K562 (cell line): ENCODE data around the gene TTC38. TPM values are rescaled to one million over a fixed set of nuclear protein-coding genes. Genes with fewer than 3 reads are reported as not detected.

Source experiments
- ATAC-seq: fragments of 200-7000 bp; cut with Tn5 transposase; 3 replicates; pipeline ENCODE4 v1.9.1; 2020; ENCODE audit warnings: moderate library complexity
- BruUV-seq: library from RNA; stranded (reverse); fragments of 400-500 nt; replicated peaks from 2 replicates; lab custom pipeline; 2021; lab: Mats Ljungman, UMichigan
- CTCF ChIA-PET: fragments of 300-600 bp; formaldehyde crosslinking; extraction: SDS; loops from one replicate; lab custom pipeline; 2021; ENCODE audit warnings: low intra/inter-chr PET ratio; lab: Yijun Ruan, JAX
- POLR2A ChIA-PET: fragments of 300-600, 350-650 bp; sonication (Branson Sonifier 250); formaldehyde crosslinking; extraction: SDS; loops from one replicate; lab custom pipeline; 2021; ENCODE audit warnings: antibody characterized with exemption, inconsistent platforms; lab: Yijun Ruan, JAX
- DNase-seq, 4 experiments: peaks; one replicate each; pipeline versions ENCODE4 v3.0.0 to v3.0.0-alpha.2; 2011 to 2018; ENCODE audit warnings: low spot score in 3 of 4, mixed read lengths in 3 of 4; ENCODE audit errors: extremely low read depth in 1 of 4
- FAIRE-seq: peaks from 2 replicates; lab custom pipeline; 2011; peaks lifted over from hg19 to GRCh38; lab: Jason Lieb, UNC
- H2AFZ ChIP-seq: 2 replicates; pipeline ENCODE4 v1.6.0; 2011; ENCODE audit warnings: low read depth, low read length, control low read depth, inconsistent platforms
- H3K27ac ChIP-seq: fragments of 200-600 bp; 3 replicates; pipeline ENCODE4 v1.8.0; 2011; ENCODE audit warnings: low read depth, mild to moderate bottlenecking, control low read depth, inconsistent platforms, low read length, moderate library complexity, mixed read lengths; ENCODE audit errors: extremely low read depth
- H3K27me3 ChIP-seq, 2 experiments: fragments of 300-600 bp in 1 of 2; 2 replicates in 1 of 2; 3 replicates in 1 of 2; pipeline versions ENCODE4 v1.6.0 to v1.8.0; 2011; ENCODE audit warnings: inconsistent platforms in 2 of 2, low read length in 2 of 2, mild to moderate bottlenecking in 1 of 2, mixed read lengths in 1 of 2, moderate library complexity in 1 of 2; ENCODE audit not compliant: control insufficient read depth in 2 of 2, insufficient read depth in 2 of 2
- H3K36me3 ChIP-seq: fragments of 300-600 bp; 3 replicates; pipeline ENCODE4 v1.8.0; 2011; ENCODE audit warnings: mild to moderate bottlenecking, low read length, inconsistent platforms; ENCODE audit not compliant: control insufficient read depth, insufficient read depth
- H3K4me1 ChIP-seq, 2 experiments: fragments of 200-600 bp in 1 of 2; replicated peaks in 1 of 2; 2 replicates in 1 of 2; 3 replicates in 1 of 2; pipeline versions ENCODE4 v1.5.1 to v1.8.0; 2011; ENCODE audit warnings: inconsistent platforms in 2 of 2, low read length in 2 of 2, mild to moderate bottlenecking in 1 of 2, mixed read lengths in 1 of 2, moderate library complexity in 1 of 2; ENCODE audit not compliant: control insufficient read depth in 2 of 2, insufficient read depth in 2 of 2
- H3K4me2 ChIP-seq: 2 replicates; pipeline ENCODE4 v1.6.1; 2011; ENCODE audit warnings: low read length, control low read depth, inconsistent platforms, mixed read lengths; ENCODE audit not compliant: insufficient read depth
- H3K4me3 ChIP-seq: fragments of 200-600 bp; sonication (generic), shearing (Covaris generic); 2 replicates; pipeline ENCODE4 v1.5.1; 2016; ENCODE audit warnings: control low read depth, inconsistent platforms
- H3K79me2 ChIP-seq: fragments of 200-600 bp; 3 replicates; pipeline ENCODE4 v1.8.0; 2011; ENCODE audit warnings: low read length, inconsistent platforms; ENCODE audit not compliant: control insufficient read depth, insufficient read depth
- H3K9ac ChIP-seq, 2 experiments: 2 replicates each; pipeline versions ENCODE4 v1.6.0 to v1.6.1; 2011; ENCODE audit warnings: low read depth in 2 of 2, low read length in 2 of 2, control low read depth in 1 of 2, inconsistent platforms in 1 of 2, mild to moderate bottlenecking in 1 of 2, mixed read lengths in 1 of 2; ENCODE audit not compliant: insufficient read depth in 1 of 2
- H3K9me1 ChIP-seq: one replicate; pipeline ENCODE4 v1.6.0; 2011; ENCODE audit warnings: inconsistent platforms, mild to moderate bottlenecking, low read length, moderate library complexity; ENCODE audit not compliant: control insufficient read depth, insufficient read depth
- H3K9me3 ChIP-seq: replicated peaks from 2 replicates; pipeline ENCODE4 v1.5.1; 2011; ENCODE audit warnings: low read depth, low read length, inconsistent platforms; ENCODE audit not compliant: control insufficient read depth, insufficient read depth
- H4K20me1 ChIP-seq: replicated peaks from 2 replicates; pipeline ENCODE4 v1.6.1; 2011; ENCODE audit warnings: low read length, inconsistent platforms, mixed read lengths; ENCODE audit not compliant: control insufficient read depth, insufficient read depth
- FOXK1 ChIP-seq: sonication (generic); formaldehyde crosslinking; IDR thresholded peaks from 2 replicates; pipeline ENCODE4 v1.8.0; 2022; ENCODE audit warnings: missing genetic modification reagents, mild to moderate bottlenecking, borderline replicate concordance
- FUS ChIP-seq: fragments of 200-400 bp; formaldehyde crosslinking; optimal IDR thresholded peaks from 2 replicates; pipeline ENCODE3; 2017; ENCODE audit warnings: low read depth, low read length
- JUND ChIP-seq, 2 experiments: IDR thresholded peaks; 2 replicates in 1 of 2; 3 replicates in 1 of 2; pipeline ENCODE4 v1.6.1; 2011; ENCODE audit warnings: borderline replicate concordance in 2 of 2, low read depth in 2 of 2, low read length in 2 of 2, improper control_type of control experiment in 1 of 2, missing biosample characterization in 1 of 2, missing genetic modification characterization in 1 of 2, missing genetic modification reagents in 1 of 2
- MAFG ChIP-seq: fragments of 450-650 bp; conservative IDR thresholded peaks from 2 replicates; pipeline ENCODE4 v1.6.1; 2016; ENCODE audit warnings: missing genetic modification characterization, missing compliant biosample characterization
- TOE1 ChIP-seq, 2 experiments: fragments of 450-650 bp in 1 of 2; sonication (generic) in 1 of 2; formaldehyde crosslinking in 1 of 2; IDR thresholded peaks; 2 replicates each; pipeline versions ENCODE4 v1.7.1 to v1.8.0; 2016 to 2022; ENCODE audit warnings: borderline replicate concordance in 2 of 2, mild to moderate bottlenecking in 2 of 2, antibody characterized with exemption in 1 of 2, inconsistent platforms in 1 of 2, low read depth in 1 of 2, missing genetic modification reagents in 1 of 2, moderate library complexity in 1 of 2
- ZNF785 ChIP-seq: fragments of 250-450 bp; sonication (Bioruptor Pico); IDR thresholded peaks from 2 replicates; pipeline ENCODE4 v1.4.0; 2020; ENCODE audit warnings: mild to moderate bottlenecking
- WGBS: fragments of 100-300 bp; shearing (Covaris generic); methylation state at CpG from one replicate; pipeline ENCODE4 v1.1.6; 2016; ENCODE audit warnings: low coverage, mixed read lengths; ENCODE audit not compliant: insufficient coverage; ENCODE audit errors: missing lambda C conversion rate; 5-methylcytosine and 5-hydroxymethylcytosine counted together
- in situ Hi-C: fragments of 300-500 bp; cut with MboI; formaldehyde crosslinking; loops from 4 replicates; pipeline ENCODE4 v1.15.0; 2018; ENCODE audit warnings: inconsistent platforms, mixed read lengths
- intact Hi-C: fragments of 100-400 bp; cut with micrococcal nuclease; formaldehyde crosslinking; loops from 2 replicates; pipeline ENCODE4 v1.14.2; 2022
- polyA plus RNA-seq, 8 experiments: library from polyadenylated mRNA; depleted of rRNA in 4 of 8; stranded (reverse) in 5 of 8; unstranded in 3 of 8; fragments of >200 nt; fragmentation: Nextera tagmentation in 2 of 8; fragmentation: Illumina TruSeq in 1 of 8; extraction: Ambion mirVana in 2 of 8; extraction: Trizol in 1 of 8; gene quantifications; 2 replicates each; pipeline versions ENCODE4 v1.2.1 to v1.2.3, GENCODE V29; 2011 to 2014; ENCODE audit warnings: inconsistent platforms in 1 of 8, missing spikeins in 1 of 8
- total RNA-seq, 7 experiments: library from RNA; depleted of rRNA in 6 of 7; stranded (reverse); fragments of >200 nt in 6 of 7; fragmentation: Illumina TruSeq in 2 of 7; extraction: Trizol in 2 of 7; gene quantifications; 2 replicates each; pipeline versions ENCODE4 v1.2.1 to v1.2.3, GENCODE V29; 2011 to 2021; ENCODE audit warnings: low replicate concordance in 1 of 7
- TF ChIP-seq, protein P1 (sequence below), 3 experiments: fragments of 200-800 bp in 1 of 3; fragments of 250-450 bp in 1 of 3; fragments of 450-650 bp in 1 of 3; sonication (Bioruptor Pico) in 1 of 3; sonication (Bioruptor generic) in 1 of 3; formaldehyde crosslinking in 1 of 3; IDR thresholded peaks; 2 replicates each; pipeline versions ENCODE4 v1.6.1 to v1.8.0; 2016 to 2022; ENCODE audit warnings: mild to moderate bottlenecking in 2 of 3, missing genetic modification characterization in 2 of 3, missing compliant biosample characterization in 1 of 3, moderate library complexity in 1 of 3
- TF ChIP-seq, protein P2 (sequence below): fragments of 250-450 bp; sonication (Bioruptor Pico); IDR thresholded peaks from 2 replicates; pipeline ENCODE4 v1.5.0; 2021
- TF ChIP-seq, protein P3 (sequence below), 2 experiments: fragments of 450-650 bp; IDR thresholded peaks; 2 replicates each; pipeline ENCODE4 v1.6.1; 2018; ENCODE audit warnings: mild to moderate bottlenecking in 2 of 2, low read depth in 1 of 2; ENCODE audit not compliant: partially characterized antibody in 2 of 2

Gene TTC38
- total and polyA plus RNA-seq, 9 of the 15 experiments (the other 6 are each of a cell fraction or from before 2014, with no cell fraction given) = 0.84 to 28.4 (median 18.1) TPM

DNA sequence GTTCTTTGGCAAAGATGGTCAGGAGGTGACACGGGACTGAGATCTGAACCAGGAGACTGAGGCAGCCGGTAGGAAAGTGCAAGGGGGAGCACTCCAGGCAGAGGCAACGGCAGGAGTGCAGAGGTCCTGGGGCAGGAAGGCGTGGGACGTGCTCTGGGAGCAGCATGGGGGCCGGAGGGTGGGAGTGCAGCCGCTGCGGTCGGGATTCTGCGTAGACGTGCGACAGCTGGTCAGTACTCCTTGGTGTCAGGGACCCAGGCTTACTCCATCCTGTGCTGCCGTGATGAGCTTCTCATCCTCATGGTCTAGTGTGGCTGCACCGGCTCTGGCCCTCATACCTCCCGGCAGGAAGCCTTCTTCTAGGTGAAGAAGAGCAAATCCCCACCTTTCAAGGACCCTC is 50.8 kb downstream of the TTC38 start (continued):
- TF ChIP-seq ZNF785 (CRISPR knock-in tag) (no peak), FUS (no peak)

DNA sequence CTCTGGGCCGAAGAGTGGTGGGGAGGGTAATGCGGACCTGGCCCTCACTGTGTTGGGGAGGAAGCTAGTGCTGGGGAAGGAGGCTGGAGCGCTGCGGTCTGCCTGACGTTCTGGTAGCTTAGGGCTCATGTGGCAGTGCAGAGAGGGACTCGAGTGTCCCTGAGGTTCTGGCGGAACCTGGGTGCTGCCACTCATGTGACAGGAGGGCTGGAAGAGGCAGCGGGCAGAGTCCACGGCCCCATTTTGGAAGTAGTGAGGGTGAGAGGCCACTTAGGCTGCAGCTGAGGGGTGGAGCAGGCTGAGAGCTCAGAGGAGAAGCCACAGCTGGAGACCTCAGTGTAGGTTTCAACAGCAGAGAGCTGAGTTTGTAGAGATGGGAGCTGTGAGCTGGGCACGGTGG is 51.5 kb downstream of the TTC38 start:
- FAIRE-seq = no peak
- BruUV-seq = no TSS peak
- H2AFZ ChIP-seq = no peak overlapping the region
- no peaks in the 10 kb centered on the region for H3K27me3 ChIP-seq
- ATAC-seq = no peak
- no peaks in the 10 kb centered on the region for H3K9me3 ChIP-seq
- no peak overlapping the region for H3K4me2 ChIP-seq
- H3K27ac ChIP-seq = no peak overlapping the region
- H3K9me1 ChIP-seq = no peaks in the 10 kb centered on the region
- no peaks in the 10 kb centered on the region for H3K79me2 ChIP-seq
- no peak for DNase-seq
- 91% methylated on average over 6 of the region's 10 CpGs for WGBS
- no peak for TF ChIP-seq FOXK1 (CRISPR knock-in tag)
- no peak for TF ChIP-seq JUND (IDR thresholded peaks at IDR 0.05; ENCODE audit: borderline replicate concordance, low read depth, low read length)
- TF ChIP-seq JUND (tag; IDR thresholded peaks at IDR 0.05; ENCODE audit: borderline replicate concordance, low read depth, low read length) = no peak
- TF ChIP-seq, protein P1, sequence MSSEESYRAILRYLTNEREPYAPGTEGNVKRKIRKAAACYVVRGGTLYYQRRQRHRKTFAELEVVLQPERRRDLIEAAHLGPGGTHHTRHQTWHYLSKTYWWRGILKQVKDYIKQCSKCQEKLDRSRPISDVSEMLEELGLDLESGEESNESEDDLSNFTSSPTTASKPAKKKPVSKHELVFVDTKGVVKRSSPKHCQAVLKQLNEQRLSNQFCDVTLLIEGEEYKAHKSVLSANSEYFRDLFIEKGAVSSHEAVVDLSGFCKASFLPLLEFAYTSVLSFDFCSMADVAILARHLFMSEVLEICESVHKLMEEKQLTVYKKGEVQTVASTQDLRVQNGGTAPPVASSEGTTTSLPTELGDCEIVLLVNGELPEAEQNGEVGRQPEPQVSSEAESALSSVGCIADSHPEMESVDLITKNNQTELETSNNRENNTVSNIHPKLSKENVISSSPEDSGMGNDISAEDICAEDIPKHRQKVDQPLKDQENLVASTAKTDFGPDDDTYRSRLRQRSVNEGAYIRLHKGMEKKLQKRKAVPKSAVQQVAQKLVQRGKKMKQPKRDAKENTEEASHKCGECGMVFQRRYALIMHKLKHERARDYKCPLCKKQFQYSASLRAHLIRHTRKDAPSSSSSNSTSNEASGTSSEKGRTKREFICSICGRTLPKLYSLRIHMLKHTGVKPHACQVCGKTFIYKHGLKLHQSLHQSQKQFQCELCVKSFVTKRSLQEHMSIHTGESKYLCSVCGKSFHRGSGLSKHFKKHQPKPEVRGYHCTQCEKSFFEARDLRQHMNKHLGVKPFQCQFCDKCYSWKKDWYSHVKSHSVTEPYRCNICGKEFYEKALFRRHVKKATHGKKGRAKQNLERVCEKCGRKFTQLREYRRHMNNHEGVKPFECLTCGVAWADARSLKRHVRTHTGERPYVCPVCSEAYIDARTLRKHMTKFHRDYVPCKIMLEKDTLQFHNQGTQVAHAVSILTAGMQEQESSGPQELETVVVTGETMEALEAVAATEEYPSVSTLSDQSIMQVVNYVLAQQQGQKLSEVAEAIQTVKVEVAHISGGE (CRISPR knock-in tag; IDR thresholded peaks at IDR 0.05) = no peak
- TF ChIP-seq, protein P2, sequence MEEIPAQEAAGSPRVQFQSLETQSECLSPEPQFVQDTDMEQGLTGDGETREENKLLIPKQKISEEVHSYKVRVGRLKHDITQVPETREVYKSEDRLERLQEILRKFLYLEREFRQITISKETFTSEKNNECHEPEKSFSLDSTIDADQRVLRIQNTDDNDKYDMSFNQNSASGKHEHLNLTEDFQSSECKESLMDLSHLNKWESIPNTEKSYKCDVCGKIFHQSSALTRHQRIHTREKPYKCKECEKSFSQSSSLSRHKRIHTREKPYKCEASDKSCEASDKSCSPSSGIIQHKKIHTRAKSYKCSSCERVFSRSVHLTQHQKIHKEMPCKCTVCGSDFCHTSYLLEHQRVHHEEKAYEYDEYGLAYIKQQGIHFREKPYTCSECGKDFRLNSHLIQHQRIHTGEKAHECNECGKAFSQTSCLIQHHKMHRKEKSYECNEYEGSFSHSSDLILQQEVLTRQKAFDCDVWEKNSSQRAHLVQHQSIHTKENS = no peak
- no peak for TF ChIP-seq TOE1 (IDR thresholded peaks at IDR 0.05; ENCODE audit: borderline replicate concordance)
- TF ChIP-seq TOE1 (CRISPR knock-in tag; IDR thresholded peaks at IDR 0.05; ENCODE audit: borderline replicate concordance, low read depth) = no peak
- no peak for TF ChIP-seq MAFG (tag)
- TF ChIP-seq, protein P3, sequence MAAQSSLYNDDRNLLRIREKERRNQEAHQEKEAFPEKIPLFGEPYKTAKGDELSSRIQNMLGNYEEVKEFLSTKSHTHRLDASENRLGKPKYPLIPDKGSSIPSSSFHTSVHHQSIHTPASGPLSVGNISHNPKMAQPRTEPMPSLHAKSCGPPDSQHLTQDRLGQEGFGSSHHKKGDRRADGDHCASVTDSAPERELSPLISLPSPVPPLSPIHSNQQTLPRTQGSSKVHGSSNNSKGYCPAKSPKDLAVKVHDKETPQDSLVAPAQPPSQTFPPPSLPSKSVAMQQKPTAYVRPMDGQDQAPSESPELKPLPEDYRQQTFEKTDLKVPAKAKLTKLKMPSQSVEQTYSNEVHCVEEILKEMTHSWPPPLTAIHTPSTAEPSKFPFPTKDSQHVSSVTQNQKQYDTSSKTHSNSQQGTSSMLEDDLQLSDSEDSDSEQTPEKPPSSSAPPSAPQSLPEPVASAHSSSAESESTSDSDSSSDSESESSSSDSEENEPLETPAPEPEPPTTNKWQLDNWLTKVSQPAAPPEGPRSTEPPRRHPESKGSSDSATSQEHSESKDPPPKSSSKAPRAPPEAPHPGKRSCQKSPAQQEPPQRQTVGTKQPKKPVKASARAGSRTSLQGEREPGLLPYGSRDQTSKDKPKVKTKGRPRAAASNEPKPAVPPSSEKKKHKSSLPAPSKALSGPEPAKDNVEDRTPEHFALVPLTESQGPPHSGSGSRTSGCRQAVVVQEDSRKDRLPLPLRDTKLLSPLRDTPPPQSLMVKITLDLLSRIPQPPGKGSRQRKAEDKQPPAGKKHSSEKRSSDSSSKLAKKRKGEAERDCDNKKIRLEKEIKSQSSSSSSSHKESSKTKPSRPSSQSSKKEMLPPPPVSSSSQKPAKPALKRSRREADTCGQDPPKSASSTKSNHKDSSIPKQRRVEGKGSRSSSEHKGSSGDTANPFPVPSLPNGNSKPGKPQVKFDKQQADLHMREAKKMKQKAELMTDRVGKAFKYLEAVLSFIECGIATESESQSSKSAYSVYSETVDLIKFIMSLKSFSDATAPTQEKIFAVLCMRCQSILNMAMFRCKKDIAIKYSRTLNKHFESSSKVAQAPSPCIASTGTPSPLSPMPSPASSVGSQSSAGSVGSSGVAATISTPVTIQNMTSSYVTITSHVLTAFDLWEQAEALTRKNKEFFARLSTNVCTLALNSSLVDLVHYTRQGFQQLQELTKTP (IDR thresholded peaks at IDR 0.05; ENCODE audit: low read depth in 1 of 2, partially characterized antibody in 2 of 2) = no peak
- H3K9ac ChIP-seq = no peak overlapping the region
- no peaks in the 10 kb centered on the region for H3K4me1 ChIP-seq
- intact Hi-C loops = no loop called here
- peaks cover 62% of the 10 kb centered on the region; the same call in 2 of the 3 replicates for H3K36me3 ChIP-seq
- H4K20me1 ChIP-seq = no peaks in the 10 kb centered on the region
- ChIA-PET CTCF (no interaction called here), POLR2A (interaction anchor here (1.0 kb wide), 1 partner anchor 20 kb away, joined by 3 read pairs; no protein-coding TSS in a partner anchor)
- H3K4me3 ChIP-seq = no peak overlapping the region
- in situ Hi-C loops = loop anchor here (25.0 kb wide), 1 partner anchor 307 kb away; no protein-coding TSS in a partner anchor
